ENCODE results near the gene GFER.

- TF ChIP-seq CTCF (conservative IDR thresholded peaks at IDR 0.05; ENCODE audit: low read depth, low read length) (no peak), EZH2 (IDR thresholded peaks at IDR 0.05; ENCODE audit: borderline replicate concordance, low read depth, low read length, poor library complexity, severe bottlenecking) (no peak)
These were observed 24.1 kb downstream of the GFER start for GRCh38 chr16:2008009-2008526.
